AG10803 (cell line): ENCODE data around the gene HS3ST4.

Source experiments
- DNase-seq: peaks from one replicate; pipeline ENCODE4 v3.0.0; 2010; ENCODE audit warnings: low read depth
- H3K4me3 ChIP-seq: 2 replicates; pipeline ENCODE4 v1.5.1; 2011; ENCODE audit warnings: mild to moderate bottlenecking, low read length, control low read depth
- CTCF ChIP-seq: conservative IDR thresholded peaks from 2 replicates; pipeline ENCODE4 v1.5.1; 2011; ENCODE audit warnings: mild to moderate bottlenecking, low read length, control low read depth, inconsistent platforms

Gene HS3ST4

GRCh38 chr16:25966172-25967097 is 274.7 kb downstream of the HS3ST4 start:
- no peak for DNase-seq
- TF ChIP-seq CTCF = no peak
- no peak overlapping the region for H3K4me3 ChIP-seq

DNA sequence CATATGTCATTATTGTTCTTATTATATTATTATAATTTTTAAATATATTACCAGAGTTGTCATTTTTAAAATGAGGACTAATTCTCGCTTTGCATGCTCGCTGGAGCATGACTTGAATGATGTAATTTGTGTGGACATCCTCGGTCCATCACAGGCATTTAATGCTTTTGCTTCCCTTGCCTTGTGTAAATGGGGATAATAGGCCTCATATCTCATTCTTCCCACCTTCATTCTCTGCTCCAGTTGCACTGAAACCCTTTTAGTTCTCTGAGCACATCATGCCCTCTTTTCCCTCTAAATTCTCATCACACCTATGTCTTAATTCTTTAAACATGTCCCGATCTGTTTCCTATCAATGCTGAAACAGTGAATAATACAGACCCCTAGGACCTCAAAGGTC is 285.4 kb downstream of the HS3ST4 start:
- DNase-seq = no peak
- TF ChIP-seq CTCF = no peak
- H3K4me3 ChIP-seq = no peak overlapping the region

DNA sequence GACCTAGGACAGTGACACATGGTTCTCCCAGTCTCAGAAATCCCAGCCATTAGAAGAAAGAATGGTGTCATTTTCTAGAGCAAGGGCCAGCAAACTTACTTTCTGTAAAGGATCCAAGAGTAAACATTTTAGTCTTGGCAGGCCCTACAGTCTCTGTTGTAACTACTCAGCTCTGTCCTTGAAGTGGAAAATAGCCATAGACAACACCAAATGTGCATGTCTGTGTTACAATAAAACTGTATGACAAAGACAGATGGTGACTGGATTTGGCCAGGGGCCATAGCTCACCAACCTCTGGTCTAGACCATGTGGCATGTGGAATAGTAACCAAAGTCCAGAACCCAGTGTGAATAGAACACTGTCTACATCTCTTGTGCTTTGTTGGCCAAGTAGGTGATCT is 286.5 kb downstream of the HS3ST4 start:
- no peak for TF ChIP-seq CTCF
- DNase-seq = no peak
- H3K4me3 ChIP-seq = no peak overlapping the region

DNA sequence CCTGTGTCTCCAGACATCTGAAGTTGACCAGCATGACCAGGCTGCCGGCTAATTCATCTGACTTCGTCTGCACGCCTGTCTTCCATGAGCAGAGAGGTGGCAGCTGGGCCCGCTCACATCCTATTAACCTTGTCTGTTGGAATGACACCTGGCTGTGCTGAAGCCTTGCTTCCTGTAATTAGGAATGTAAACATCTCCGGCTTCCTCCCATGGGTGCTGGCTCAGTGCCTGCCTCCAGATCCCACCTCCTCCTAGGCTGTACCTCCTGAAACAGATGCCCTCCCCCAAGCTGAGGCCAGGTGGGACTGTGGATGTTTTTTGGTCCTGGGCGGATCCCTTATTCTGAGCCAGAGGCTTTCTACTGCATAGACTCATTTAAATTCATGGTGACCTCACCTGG is 296.3 kb downstream of the HS3ST4 start:
- no peak overlapping the region for H3K4me3 ChIP-seq
- no peak for DNase-seq
- no peak for TF ChIP-seq CTCF

GRCh38 chr16:25988882-25989281 is 297.1 kb downstream of the HS3ST4 start:
- no peak overlapping the region for H3K4me3 ChIP-seq
- TF ChIP-seq CTCF = no peak
- no peak for DNase-seq

GRCh38 chr16:25996052-25996451 is 304.3 kb downstream of the HS3ST4 start:
- H3K4me3 ChIP-seq = no peak overlapping the region
- DNase-seq = no peak
- no peak for TF ChIP-seq CTCF

GRCh38 chr16:26005336-26005735 is 313.6 kb downstream of the HS3ST4 start:
- no peak for TF ChIP-seq CTCF
- no peak overlapping the region for H3K4me3 ChIP-seq
- no peak for DNase-seq
